OCI-LY3 (cell line): ENCODE data around the gene CCSER1.
A peak's percentile ranks its signal among the peaks of the same experiment; 100 is the strongest.

Experiments
- H2AFZ ChIP-seq: fragments of 200-600, 300-600 bp; shearing (Covaris generic); 2 replicates; pipeline ENCODE4 v1.6.0; 2014; ENCODE audit warnings: antibody characterized with exemption, low read depth, low read length
- H3K27ac ChIP-seq: fragments of 200-600, 300-600 bp; sonication (generic); 2 replicates; pipeline ENCODE4 v1.5.1; 2014; ENCODE audit warnings: mild to moderate bottlenecking, low read length, moderate library complexity, mixed read lengths
- H3K27me3 ChIP-seq: fragments of 200-600, 300-600 bp; sonication (generic); 2 replicates; pipeline ENCODE4 v1.6.1; 2014; ENCODE audit warnings: low read depth, low read length, mixed read lengths
- H3K36me3 ChIP-seq: fragments of 200-600, 300-600 bp; sonication (generic); replicated peaks from 2 replicates; pipeline ENCODE3; 2014; ENCODE audit warnings: low read depth, low read length, mixed read lengths
- H3K4me1 ChIP-seq: fragments of 300-600, 200-600 bp; sonication (generic); 2 replicates; pipeline ENCODE4 v1.6.1; 2014; ENCODE audit warnings: low read length, mixed read lengths
- H3K4me2 ChIP-seq: fragments of 200-600, 300-600 bp; sonication (generic); 2 replicates; pipeline ENCODE4 v1.6.1; 2014; ENCODE audit warnings: low read length, mixed read lengths
- H3K4me3 ChIP-seq: fragments of 300-600, 200-600 bp; sonication (generic); 2 replicates; pipeline ENCODE4 v1.5.1; 2014; ENCODE audit warnings: antibody characterized with exemption, mild to moderate bottlenecking, low read length, moderate library complexity
- H3K79me2 ChIP-seq: fragments of 300-600, 200-600 bp; shearing (Covaris generic); 2 replicates; pipeline ENCODE4 v1.6.1; 2014; ENCODE audit warnings: mild to moderate bottlenecking, low read length, mixed read lengths
- H3K9ac ChIP-seq: fragments of 300-600, 200-600 bp; shearing (Covaris generic); 2 replicates; pipeline ENCODE4 v1.6.0; 2014; ENCODE audit warnings: mild to moderate bottlenecking, low read length, moderate library complexity
- H3K9me3 ChIP-seq: fragments of 200-600, 300-600 bp; shearing (Covaris generic); 2 replicates; pipeline ENCODE4 v1.6.1; 2014; ENCODE audit warnings: low read length, mixed read lengths; ENCODE audit not compliant: insufficient read depth
- H4K20me1 ChIP-seq: fragments of 200-600, 300-600 bp; sonication (generic); 2 replicates; pipeline ENCODE4 v1.6.1; 2016; ENCODE audit warnings: low read length, mixed read lengths; ENCODE audit not compliant: insufficient read depth
- EZH2phosphoT487 ChIP-seq: fragments of 200-600 bp; shearing (Covaris generic); IDR thresholded peaks from 2 replicates; pipeline ENCODE4 v1.6.1; 2018; ENCODE audit warnings: antibody characterized with exemption, mixed run types, low read depth
- TF ChIP-seq, protein P1 (sequence below): fragments of 200-600, 300-600 bp; sonication (generic); IDR thresholded peaks from 2 replicates; pipeline ENCODE4 v1.5.1; 2014; ENCODE audit warnings: antibody characterized with exemption, low read length, low read depth

CCSER1 gene

DNA sequence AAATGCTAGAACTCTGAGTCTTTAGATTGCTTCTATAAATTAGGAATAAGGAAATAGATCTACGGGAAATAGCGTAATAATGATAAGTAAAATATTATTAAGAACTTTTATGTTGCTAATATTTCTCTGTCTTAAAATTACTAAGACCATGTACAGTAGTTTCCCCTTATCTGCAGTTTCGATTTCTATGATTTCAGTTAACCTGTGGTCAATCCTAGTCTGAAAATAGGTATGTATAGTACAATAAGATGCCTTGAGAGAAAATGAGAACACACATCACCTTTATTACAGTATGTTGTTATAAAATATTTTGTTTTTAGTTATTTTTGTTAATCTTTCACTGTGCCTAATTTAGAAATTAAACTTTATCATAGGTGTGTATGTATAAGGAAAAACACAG lies 92.6 kb downstream of the CCSER1 start:
- TF ChIP-seq, protein P1, sequence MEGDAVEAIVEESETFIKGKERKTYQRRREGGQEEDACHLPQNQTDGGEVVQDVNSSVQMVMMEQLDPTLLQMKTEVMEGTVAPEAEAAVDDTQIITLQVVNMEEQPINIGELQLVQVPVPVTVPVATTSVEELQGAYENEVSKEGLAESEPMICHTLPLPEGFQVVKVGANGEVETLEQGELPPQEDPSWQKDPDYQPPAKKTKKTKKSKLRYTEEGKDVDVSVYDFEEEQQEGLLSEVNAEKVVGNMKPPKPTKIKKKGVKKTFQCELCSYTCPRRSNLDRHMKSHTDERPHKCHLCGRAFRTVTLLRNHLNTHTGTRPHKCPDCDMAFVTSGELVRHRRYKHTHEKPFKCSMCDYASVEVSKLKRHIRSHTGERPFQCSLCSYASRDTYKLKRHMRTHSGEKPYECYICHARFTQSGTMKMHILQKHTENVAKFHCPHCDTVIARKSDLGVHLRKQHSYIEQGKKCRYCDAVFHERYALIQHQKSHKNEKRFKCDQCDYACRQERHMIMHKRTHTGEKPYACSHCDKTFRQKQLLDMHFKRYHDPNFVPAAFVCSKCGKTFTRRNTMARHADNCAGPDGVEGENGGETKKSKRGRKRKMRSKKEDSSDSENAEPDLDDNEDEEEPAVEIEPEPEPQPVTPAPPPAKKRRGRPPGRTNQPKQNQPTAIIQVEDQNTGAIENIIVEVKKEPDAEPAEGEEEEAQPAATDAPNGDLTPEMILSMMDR, result no peak
- TF ChIP-seq EZH2phosphoT487, result no peak
- Histone ChIP-seq H3K9ac (no peak overlapping the region), H3K4me1 (peaks cover 28% of the 10 kb centered on the region), H3K4me3 (no peak overlapping the region), H3K27ac (no peak overlapping the region; the same call in 1 of the 2 replicates), H3K9me3 (no peaks in the 10 kb centered on the region), H3K36me3 (no peaks in the 10 kb centered on the region), H3K4me2 (peak overlapping the region; percentile 10; the same call in 1 of the 2 replicates), H3K27me3 (no peaks in the 10 kb centered on the region), H3K79me2 (no peaks in the 10 kb centered on the region), H4K20me1 (no peaks in the 10 kb centered on the region), H2AFZ (no peak overlapping the region)

DNA sequence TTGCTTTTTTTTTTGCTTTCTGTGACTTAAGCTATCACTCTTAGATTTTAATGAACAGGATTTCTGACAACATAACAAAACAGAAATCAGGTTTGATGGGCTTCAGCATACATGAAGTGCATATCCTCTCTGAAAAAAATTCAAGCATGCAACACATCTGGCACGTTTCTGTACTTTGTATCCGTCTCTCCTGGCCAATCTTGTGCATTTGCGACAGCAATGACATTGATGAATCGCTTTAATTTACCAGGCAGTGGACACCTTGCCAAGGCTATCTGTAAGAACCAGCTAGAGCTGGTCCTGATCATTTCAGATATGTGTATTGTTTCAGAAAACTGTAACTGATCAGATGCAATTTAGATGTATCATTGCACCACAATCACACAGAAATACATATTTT lies 93.3 kb downstream of the CCSER1 start:
- H3K27me3 ChIP-seq, result no peaks in the 10 kb centered on the region
- H3K79me2 ChIP-seq, result no peaks in the 10 kb centered on the region
- no peak overlapping the region for H3K27ac ChIP-seq
- H3K4me3 ChIP-seq, result no peak overlapping the region
- H3K4me2 ChIP-seq, result no peak overlapping the region
- no peak overlapping the region for H2AFZ ChIP-seq
- no peak overlapping the region for H3K9ac ChIP-seq
- H3K9me3 ChIP-seq, result no peaks in the 10 kb centered on the region
- H3K36me3 ChIP-seq, result no peaks in the 10 kb centered on the region
- no peaks in the 10 kb centered on the region for H4K20me1 ChIP-seq
- TF ChIP-seq, protein P1, result no peak
- no peak for TF ChIP-seq EZH2phosphoT487
- peaks cover 22% of the 10 kb centered on the region for H3K4me1 ChIP-seq

DNA sequence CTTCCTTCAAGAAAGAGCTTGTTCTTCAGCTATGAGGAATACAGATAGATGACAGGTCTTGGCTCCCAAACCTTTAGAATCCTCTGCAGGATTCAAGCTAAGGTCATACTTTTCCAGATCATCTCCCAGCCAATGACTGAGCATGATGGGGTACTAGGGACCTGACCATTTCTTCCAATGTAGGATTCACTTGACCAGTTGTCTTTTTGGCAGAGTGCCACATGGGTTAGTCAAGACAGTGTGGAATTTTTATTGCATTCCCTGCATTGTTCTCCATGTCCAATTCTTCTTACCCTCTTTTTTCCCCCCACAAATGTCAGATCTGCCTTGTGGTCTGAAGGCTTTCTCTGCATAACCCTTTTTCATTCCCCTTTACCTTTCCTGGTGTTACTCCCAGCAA lies 99.5 kb downstream of the CCSER1 start:
- TF ChIP-seq, protein P1, result no peak
- no peak for TF ChIP-seq EZH2phosphoT487
- no peaks in the 10 kb centered on the region for H3K4me1 ChIP-seq
- no peaks in the 10 kb centered on the region for H3K36me3 ChIP-seq
- H4K20me1 ChIP-seq, result no peaks in the 10 kb centered on the region
- H3K79me2 ChIP-seq, result no peaks in the 10 kb centered on the region
- H3K27ac ChIP-seq, result no peak overlapping the region
- no peak overlapping the region for H3K4me3 ChIP-seq
- H2AFZ ChIP-seq, result no peak overlapping the region
- no peaks in the 10 kb centered on the region for H3K9me3 ChIP-seq
- H3K27me3 ChIP-seq, result no peaks in the 10 kb centered on the region
- no peak overlapping the region for H3K9ac ChIP-seq
- H3K4me2 ChIP-seq, result no peak overlapping the region

DNA sequence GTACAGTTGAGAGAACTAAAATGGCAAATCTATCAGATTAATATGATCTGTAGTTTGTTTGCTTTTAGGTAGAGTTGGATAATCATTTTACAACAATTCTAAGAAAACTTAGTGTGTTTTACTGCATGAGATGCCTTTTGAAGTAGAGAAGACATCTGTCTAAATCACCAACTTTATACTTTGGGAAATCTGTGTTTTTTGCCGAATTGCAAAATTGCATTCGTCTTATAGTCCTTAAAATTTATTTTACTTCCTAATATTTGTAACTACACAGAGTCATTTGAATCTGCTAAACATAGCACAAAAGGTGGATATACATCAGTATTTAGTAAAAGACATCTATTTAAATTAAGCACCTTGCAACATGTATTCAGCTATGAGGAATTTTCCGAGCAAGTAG lies 100.0 kb downstream of the CCSER1 start:
- Histone ChIP-seq H3K4me2 (no peak overlapping the region), H3K9ac (no peak overlapping the region), H3K4me3 (no peak overlapping the region), H2AFZ (no peak overlapping the region), H3K79me2 (no peaks in the 10 kb centered on the region), H3K27ac (no peak overlapping the region), H3K9me3 (no peaks in the 10 kb centered on the region), H3K4me1 (no peaks in the 10 kb centered on the region), H3K27me3 (no peaks in the 10 kb centered on the region), H4K20me1 (no peaks in the 10 kb centered on the region), H3K36me3 (no peaks in the 10 kb centered on the region)
- TF ChIP-seq, protein P1, result no peak
- no peak for TF ChIP-seq EZH2phosphoT487
